ENCODE data around the gene XPNPEP2.
"Not testable (repeated sequence)": the region's sequence is repeated elsewhere in the genome, so short reads cannot be mapped to it uniquely, and the experiment has no call there.

The XPNPEP2 gene

DNA sequence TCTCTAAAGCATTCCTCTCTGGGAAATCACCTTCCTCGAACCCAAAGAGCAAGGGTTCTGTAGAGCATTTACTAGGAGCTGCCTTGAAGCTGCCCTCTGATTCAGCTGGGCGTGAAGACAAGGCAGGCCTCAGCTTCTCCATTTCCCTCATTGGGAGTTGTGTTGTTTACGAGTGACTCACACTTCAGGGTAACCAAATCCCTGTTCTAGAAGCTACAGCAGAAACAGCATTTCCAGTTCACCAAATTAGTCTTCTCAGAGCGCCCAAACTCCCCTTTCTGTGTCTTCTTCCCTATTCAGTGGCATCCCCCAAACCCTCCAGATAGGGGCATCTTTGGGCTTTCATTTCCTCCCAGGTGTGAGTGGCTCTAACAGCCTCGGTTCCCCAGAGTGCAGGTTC, 863 bp upstream of the XPNPEP2 start:
- H2AFZ ChIP-seq (ENCODE audit: low read depth, low read length), result peak overlapping the region; percentile 28; the same call in 1 of the 2 replicates
- no peaks in the 10 kb centered on the region for H3K79me2 ChIP-seq (ENCODE audit: insufficient read depth, low read length)
- no peak overlapping the region for H3K4me2 ChIP-seq (ENCODE audit: insufficient read depth, low read length)
- H3K27ac ChIP-seq (ENCODE audit: low read length), result peak overlapping the region; percentile 88
- no peaks in the 10 kb centered on the region for H3K36me3 ChIP-seq (ENCODE audit: insufficient read depth, low read length)
- no peak overlapping the region for H3K4me3 ChIP-seq (ENCODE audit: low read depth in 1 of 2, low read length in 2 of 2)
- ATAC-seq (ENCODE audit: insufficient read depth, low read depth), result peak; percentile 8; the same call in 1 of the 3 replicates
- no peak for TF ChIP-seq EZH2 (IDR thresholded peaks at IDR 0.05; ENCODE audit: borderline replicate concordance, low read depth, low read length, severe bottlenecking)
- TF ChIP-seq, protein P1, sequence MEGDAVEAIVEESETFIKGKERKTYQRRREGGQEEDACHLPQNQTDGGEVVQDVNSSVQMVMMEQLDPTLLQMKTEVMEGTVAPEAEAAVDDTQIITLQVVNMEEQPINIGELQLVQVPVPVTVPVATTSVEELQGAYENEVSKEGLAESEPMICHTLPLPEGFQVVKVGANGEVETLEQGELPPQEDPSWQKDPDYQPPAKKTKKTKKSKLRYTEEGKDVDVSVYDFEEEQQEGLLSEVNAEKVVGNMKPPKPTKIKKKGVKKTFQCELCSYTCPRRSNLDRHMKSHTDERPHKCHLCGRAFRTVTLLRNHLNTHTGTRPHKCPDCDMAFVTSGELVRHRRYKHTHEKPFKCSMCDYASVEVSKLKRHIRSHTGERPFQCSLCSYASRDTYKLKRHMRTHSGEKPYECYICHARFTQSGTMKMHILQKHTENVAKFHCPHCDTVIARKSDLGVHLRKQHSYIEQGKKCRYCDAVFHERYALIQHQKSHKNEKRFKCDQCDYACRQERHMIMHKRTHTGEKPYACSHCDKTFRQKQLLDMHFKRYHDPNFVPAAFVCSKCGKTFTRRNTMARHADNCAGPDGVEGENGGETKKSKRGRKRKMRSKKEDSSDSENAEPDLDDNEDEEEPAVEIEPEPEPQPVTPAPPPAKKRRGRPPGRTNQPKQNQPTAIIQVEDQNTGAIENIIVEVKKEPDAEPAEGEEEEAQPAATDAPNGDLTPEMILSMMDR (IDR thresholded peaks at IDR 0.05; ENCODE audit: borderline replicate concordance, extremely low read depth, low read length, poor library complexity, severe bottlenecking), result peak; percentile 48
- DNase-seq, result no peak
- H3K27me3 ChIP-seq (ENCODE audit: insufficient read depth, low read length, poor library complexity), result no peaks in the 10 kb centered on the region
- no peaks in the 10 kb centered on the region for H3K9me3 ChIP-seq (ENCODE audit: insufficient read depth, low read length, severe bottlenecking)
- H4K20me1 ChIP-seq (ENCODE audit: insufficient read depth, low read length), result no peaks in the 10 kb centered on the region
- peaks cover 97% of the 10 kb centered on the region for H3K4me1 ChIP-seq (ENCODE audit: insufficient read depth, low read length)
- peak overlapping the region; percentile 47 for H3K9ac ChIP-seq (ENCODE audit: low read depth, low read length)

DNA sequence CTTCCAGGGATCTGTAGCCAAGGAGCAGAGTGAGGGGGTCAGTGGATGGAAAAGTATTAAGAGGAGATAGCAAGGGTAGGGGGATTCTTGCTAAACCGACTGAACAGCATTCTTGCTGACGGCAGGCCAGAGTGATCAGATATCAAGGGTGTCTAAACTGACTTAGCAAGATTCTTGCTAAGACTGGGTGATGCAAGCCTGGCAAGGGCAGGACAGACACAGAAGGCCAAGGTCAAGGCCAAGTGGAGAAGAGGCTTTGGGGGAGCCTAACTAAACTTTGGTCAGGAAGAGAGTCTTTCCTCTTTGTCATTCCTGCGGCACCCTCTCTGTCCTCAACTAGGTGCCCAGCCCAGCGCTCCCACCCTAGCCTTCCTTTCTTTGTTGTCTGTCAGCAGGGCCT, 799 bp downstream of the XPNPEP2 start:
- Histone ChIP-seq H2AFZ (ENCODE audit: low read depth, low read length) (no peak overlapping the region), H3K27ac (ENCODE audit: low read length) (peak overlapping the region; percentile 88), H3K9ac (ENCODE audit: low read depth, low read length) (peak overlapping the region; percentile 47), H3K36me3 (ENCODE audit: insufficient read depth, low read length) (no peaks in the 10 kb centered on the region), H3K4me3 (ENCODE audit: low read depth in 1 of 2, low read length in 2 of 2) (no peak overlapping the region), H4K20me1 (ENCODE audit: insufficient read depth, low read length) (no peaks in the 10 kb centered on the region), H3K4me1 (ENCODE audit: insufficient read depth, low read length) (peaks cover 97% of the 10 kb centered on the region), H3K27me3 (ENCODE audit: insufficient read depth, low read length, poor library complexity) (no peaks in the 10 kb centered on the region), H3K79me2 (ENCODE audit: insufficient read depth, low read length) (no peaks in the 10 kb centered on the region), H3K4me2 (ENCODE audit: insufficient read depth, low read length) (no peak overlapping the region), H3K9me3 (ENCODE audit: insufficient read depth, low read length, severe bottlenecking) (no peaks in the 10 kb centered on the region)
- ATAC-seq (ENCODE audit: insufficient read depth, low read depth) (no peak), DNase-seq (no peak)
- TF ChIP-seq EZH2 (IDR thresholded peaks at IDR 0.05; ENCODE audit: borderline replicate concordance, low read depth, low read length, severe bottlenecking), result no peak
- TF ChIP-seq, protein P1 (IDR thresholded peaks at IDR 0.05; ENCODE audit: borderline replicate concordance, extremely low read depth, low read length, poor library complexity, severe bottlenecking), result no peak

- peaks cover 97% of the 10 kb centered on the region for H3K4me1 ChIP-seq (ENCODE audit: insufficient read depth, low read length)
These were observed 3.3 kb downstream of the XPNPEP2 start for GRCh38 chrX:129741880-129742758.

DNA sequence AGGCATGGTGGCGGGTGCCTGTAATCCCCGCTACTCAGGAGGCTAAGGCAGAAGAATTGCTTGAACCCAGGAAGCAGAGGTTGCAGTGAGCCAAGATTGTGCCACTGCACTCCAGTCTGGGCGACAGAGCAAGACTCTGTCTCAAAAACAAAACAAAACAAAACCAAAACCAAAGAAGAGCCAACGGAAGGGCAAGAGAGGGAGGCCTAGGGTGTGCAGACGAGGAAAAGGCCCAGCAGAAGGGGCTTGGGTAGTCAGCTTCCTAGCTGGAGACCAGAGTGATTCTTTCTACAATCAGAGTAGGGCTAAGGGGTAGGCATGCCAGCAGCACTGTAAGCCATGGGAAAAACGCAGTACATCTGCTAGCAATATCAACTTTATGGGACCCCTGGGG, 4.0 kb downstream of the XPNPEP2 start:
- H3K27me3 ChIP-seq (ENCODE audit: insufficient read depth, low read length, poor library complexity); H3K9me3 ChIP-seq (ENCODE audit: insufficient read depth, low read length, severe bottlenecking); H3K36me3 ChIP-seq (ENCODE audit: insufficient read depth, low read length); H4K20me1 ChIP-seq (ENCODE audit: insufficient read depth, low read length); H2AFZ ChIP-seq (ENCODE audit: low read depth, low read length): not testable (repeated sequence)
- peak; percentile 18 for ATAC-seq (ENCODE audit: insufficient read depth, low read depth)
- Histone ChIP-seq H3K4me3 (ENCODE audit: low read depth in 1 of 2, low read length in 2 of 2) (peak overlapping the region in 1 of 2 experiments; percentile 18; a peak in 1 of 4 replicates), H3K4me1 (ENCODE audit: insufficient read depth, low read length) (peaks cover 97% of the 10 kb centered on the region), H3K9ac (ENCODE audit: low read depth, low read length) (peak overlapping the region; percentile 82), H3K4me2 (ENCODE audit: insufficient read depth, low read length) (peak overlapping the region; percentile 50), H3K27ac (ENCODE audit: low read length) (peak overlapping the region; percentile 97), H3K79me2 (ENCODE audit: insufficient read depth, low read length) (peaks cover 11% of the 10 kb centered on the region)
- peak; percentile 64 for DNase-seq

More at GRCh38 chrX:129741880-129742758, 3.3 kb downstream of the XPNPEP2 start:
- H3K27ac ChIP-seq (ENCODE audit: low read length), result peak overlapping the region; percentile 97
- H3K4me3 ChIP-seq (ENCODE audit: low read depth in 1 of 2, low read length in 2 of 2), result no peak overlapping the region; a peak in 1 of 4 replicates
- peaks cover 8% of the 10 kb centered on the region for H3K79me2 ChIP-seq (ENCODE audit: insufficient read depth, low read length)
- H3K9me3 ChIP-seq (ENCODE audit: insufficient read depth, low read length, severe bottlenecking), result no peaks in the 10 kb centered on the region
- no peaks in the 10 kb centered on the region for H3K36me3 ChIP-seq (ENCODE audit: insufficient read depth, low read length)
- peak overlapping the region; percentile 35 for H3K4me2 ChIP-seq (ENCODE audit: insufficient read depth, low read length)
- no peaks in the 10 kb centered on the region for H4K20me1 ChIP-seq (ENCODE audit: insufficient read depth, low read length)
- no peak overlapping the region for H2AFZ ChIP-seq (ENCODE audit: low read depth, low read length)
- peak overlapping the region; percentile 82 for H3K9ac ChIP-seq (ENCODE audit: low read depth, low read length)
- no peaks in the 10 kb centered on the region for H3K27me3 ChIP-seq (ENCODE audit: insufficient read depth, low read length, poor library complexity)
- DNase-seq, result peak; percentile 72
- TF ChIP-seq, protein P1 (IDR thresholded peaks at IDR 0.05; ENCODE audit: borderline replicate concordance, extremely low read depth, low read length, poor library complexity, severe bottlenecking), result no peak
- no peak for TF ChIP-seq EZH2 (IDR thresholded peaks at IDR 0.05; ENCODE audit: borderline replicate concordance, low read depth, low read length, severe bottlenecking)
- no peak for ATAC-seq (ENCODE audit: insufficient read depth, low read depth)

All from DND-41 (cell line).